ENCODE measurements around the gene IRF3. TPM values are rescaled to one million over a fixed set of nuclear protein-coding genes. Genes with fewer than 3 reads are reported as not detected.

Gene IRF3
- total RNA-seq, 1 donor from 2014 or later = 40.1 TPM

GRCh38 chr19:49643466-49643865 is 22.2 kb downstream of the IRF3 start:
- H3K4me3 Mint-ChIP-seq (ENCODE audit: unreplicated experiment) = peak overlapping the region; percentile 100
- DNase-seq = no peak
- H3K36me3 Mint-ChIP-seq (ENCODE audit: unreplicated experiment) = no peaks in the 10 kb centered on the region
- H3K4me1 Mint-ChIP-seq (ENCODE audit: low read depth, unreplicated experiment) = peaks cover 34% of the 10 kb centered on the region
- H3K27ac Mint-ChIP-seq (ENCODE audit: unreplicated experiment) = peak overlapping the region; percentile 6
- peaks cover 12% of the 10 kb centered on the region for H3K9me3 Mint-ChIP-seq (ENCODE audit: unreplicated experiment)
- peaks cover 7% of the 10 kb centered on the region for H3K27me3 Mint-ChIP-seq (ENCODE audit: unreplicated experiment)
- TF ChIP-seq CTCF (IDR thresholded peaks at IDR 0.05; ENCODE audit: partially characterized antibody, unreplicated experiment) = no peak

GRCh38 chr19:49642492-49643035 is 23.1 kb downstream of the IRF3 start:
- Mint-ChIP-seq H3K9me3 (ENCODE audit: unreplicated experiment) (peaks cover 14% of the 10 kb centered on the region), H3K27ac (ENCODE audit: unreplicated experiment) (peak overlapping the region; percentile 96), H3K4me1 (ENCODE audit: low read depth, unreplicated experiment) (peaks cover 38% of the 10 kb centered on the region), H3K4me3 (ENCODE audit: unreplicated experiment) (peak overlapping the region; percentile 100), H3K27me3 (ENCODE audit: unreplicated experiment) (peaks cover 11% of the 10 kb centered on the region), H3K36me3 (ENCODE audit: unreplicated experiment) (no peaks in the 10 kb centered on the region)
- TF ChIP-seq CTCF (IDR thresholded peaks at IDR 0.05; ENCODE audit: partially characterized antibody, unreplicated experiment) = no peak
- DNase-seq = no peak

- Mint-ChIP-seq H3K36me3 (ENCODE audit: unreplicated experiment) (no peaks in the 10 kb centered on the region), H3K9me3 (ENCODE audit: unreplicated experiment) (peaks cover 14% of the 10 kb centered on the region), H3K27ac (ENCODE audit: unreplicated experiment) (peak within 1 kb of the TSS; percentile 97), H3K27me3 (ENCODE audit: unreplicated experiment) (peaks cover 11% of the 10 kb centered on the region), H3K4me1 (ENCODE audit: low read depth, unreplicated experiment) (peaks cover 38% of the 10 kb centered on the region), H3K4me3 (ENCODE audit: unreplicated experiment) (peak within 1 kb of the TSS; percentile 100)
- TF ChIP-seq CTCF (IDR thresholded peaks at IDR 0.05; ENCODE audit: partially characterized antibody, unreplicated experiment) = no peak
- DNase-seq = peak; percentile 99
These were observed 23.8 kb downstream of the IRF3 start, which contains the start of gene SCAF1 for GRCh38 chr19:49641688-49642491. Gene SCAF1 (plus strand): TSS chr19:49642209. CDS start chr19:49645027, 2,818 bp downstream.

GRCh38 chr19:49640113-49640898 is 25.4 kb downstream of the IRF3 start, which contains the start of gene RRAS:
Gene RRAS (minus strand): TSS chr19:49640143. CDS start chr19:49640098, 45 bp downstream.
- peaks cover 14% of the 10 kb centered on the region for H3K9me3 Mint-ChIP-seq (ENCODE audit: unreplicated experiment)
- H3K27ac Mint-ChIP-seq (ENCODE audit: unreplicated experiment) = peak within 1 kb of the TSS; percentile 97
- H3K36me3 Mint-ChIP-seq (ENCODE audit: unreplicated experiment) = no peaks in the 10 kb centered on the region
- H3K4me1 Mint-ChIP-seq (ENCODE audit: low read depth, unreplicated experiment) = peaks cover 44% of the 10 kb centered on the region
- H3K27me3 Mint-ChIP-seq (ENCODE audit: unreplicated experiment) = peaks cover 14% of the 10 kb centered on the region
- peak within 1 kb of the TSS; percentile 93 for H3K4me3 Mint-ChIP-seq (ENCODE audit: unreplicated experiment)
- TF ChIP-seq CTCF (IDR thresholded peaks at IDR 0.05; ENCODE audit: partially characterized antibody, unreplicated experiment) = no peak
- DNase-seq = peak; percentile 99
